Natural killer cell (primary cell): ENCODE results near the gene FBN3. TPM values are rescaled to one million over a fixed set of nuclear protein-coding genes. Genes with fewer than 3 reads are reported as not detected.
"Not testable (repeated sequence)": the region's sequence is repeated elsewhere in the genome, so short reads cannot be mapped to it uniquely, and the experiment has no call there.

ENCODE experiments used
- ATAC-seq, 3 donors: fragments of 150-1000 bp in 2 of 3; fragments of 200-7000 bp in 1 of 3; cut with Tn5 transposase; 1 replicate in 1 of 3; 2 replicates in 2 of 3; pipeline ENCODE4 v1.10.0; 2021; ENCODE audit warnings: mild to moderate bottlenecking in 2 of 3, moderate library complexity in 2 of 3
- DNase-seq, 2 donors: peaks; one replicate each; pipeline versions ENCODE4 v3.0.0 to v3.0.0-alpha.2; 2013 to 2021; ENCODE audit warnings: mixed read lengths in 1 of 2
- H3K27ac ChIP-seq: one replicate; pipeline ENCODE4 v1.5.1; 2013; ENCODE audit warnings: mild to moderate bottlenecking, low read length
- H3K27me3 ChIP-seq: one replicate; pipeline ENCODE4 v1.6.1; 2013; ENCODE audit warnings: low read length; ENCODE audit not compliant: control insufficient read depth, insufficient read depth
- H3K36me3 ChIP-seq: one replicate; pipeline ENCODE4 v1.6.1; 2013; ENCODE audit warnings: low read length; ENCODE audit not compliant: control insufficient read depth, insufficient read depth
- H3K4me1 ChIP-seq: one replicate; pipeline ENCODE4 v1.6.1; 2013; ENCODE audit warnings: low read length; ENCODE audit not compliant: control insufficient read depth, insufficient read depth
- H3K4me3 ChIP-seq: one replicate; pipeline ENCODE4 v1.5.1; 2013; ENCODE audit warnings: low read length
- H3K9me3 ChIP-seq: one replicate; pipeline ENCODE4 v1.6.1; 2013; ENCODE audit warnings: low read length; ENCODE audit not compliant: control insufficient read depth, insufficient read depth
- H3K27ac Mint-ChIP-seq, 2 donors: one replicate each; pipeline ENCODE4 v1.8.0; 2022; ENCODE audit warnings: mild to moderate bottlenecking in 2 of 2, mixed read lengths in 2 of 2, moderate library complexity in 1 of 2
- H3K27me3 Mint-ChIP-seq, 2 donors: one replicate each; pipeline ENCODE4 v1.8.0; 2022; ENCODE audit warnings: low read depth in 2 of 2, mixed read lengths in 2 of 2
- H3K36me3 Mint-ChIP-seq: one replicate; pipeline ENCODE4 v1.8.0; 2022; ENCODE audit warnings: mixed read lengths
- H3K4me1 Mint-ChIP-seq, 2 donors: one replicate each; pipeline ENCODE4 v1.8.0; 2022; ENCODE audit warnings: mixed read lengths in 2 of 2
- H3K4me3 Mint-ChIP-seq: one replicate; pipeline ENCODE4 v1.8.0; 2022; ENCODE audit warnings: mild to moderate bottlenecking, moderate library complexity, mixed read lengths
- H3K9me3 Mint-ChIP-seq, 2 donors: one replicate each; pipeline ENCODE4 v1.8.0; 2022; ENCODE audit warnings: mixed read lengths in 2 of 2
- WGBS: methylation state at CpG from one replicate; pipeline ENCODE4 v1.1.7; 2013; ENCODE audit warnings: missing lambda C conversion rate; ENCODE audit not compliant: insufficient coverage; 5-methylcytosine and 5-hydroxymethylcytosine counted together
- intact Hi-C: fragments of 100-400 bp; cut with micrococcal nuclease; formaldehyde crosslinking; loops from one replicate; pipeline ENCODE4 v1.14.2; 2022
- total RNA-seq, 4 donors: library from RNA; stranded (reverse); fragments of 120-200 nt in 1 of 4; gene quantifications; one replicate each; pipeline versions ENCODE4 v1.2.3 to v1.2.4, GENCODE V29; 2013 to 2022
- TF ChIP-seq, protein P1 (sequence below): fragments of 200-600 bp; IDR thresholded peaks from one replicate; pipeline ENCODE4 v1.8.0; 2022; ENCODE audit warnings: antibody characterized with exemption

FBN3 gene
- total RNA-seq, 3 donors from 2014 or later (not counting 1 experiment from before 2014, with no cell fraction given) = 0.25 TPM; not detected in 2

DNA sequence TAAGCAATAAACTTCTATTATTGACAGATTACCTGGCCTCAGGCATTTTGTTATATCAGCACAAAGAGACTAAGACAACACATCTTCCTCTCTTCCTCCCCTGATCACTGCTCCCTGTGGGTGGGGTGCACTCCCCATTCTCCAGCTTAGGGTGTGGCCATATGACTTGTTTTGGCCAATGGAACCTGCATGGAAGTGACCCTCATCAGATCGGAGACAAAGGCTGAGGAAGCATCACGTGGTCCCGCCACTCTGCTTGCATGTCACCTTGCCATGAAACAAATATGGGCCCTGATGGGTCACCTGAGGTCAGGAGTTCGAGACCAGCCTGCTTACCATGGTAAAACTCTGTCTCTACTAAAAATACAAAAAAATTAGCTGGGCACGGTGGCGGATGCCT lies 110.6 kb downstream of the FBN3 start:
- H3K27me3 Mint-ChIP-seq = peaks cover 0 to 8% of the 10 kb centered on the region in 2 donors
- intact Hi-C loops = no loop called here
- no peak overlapping the region for H3K4me3 Mint-ChIP-seq

DNA sequence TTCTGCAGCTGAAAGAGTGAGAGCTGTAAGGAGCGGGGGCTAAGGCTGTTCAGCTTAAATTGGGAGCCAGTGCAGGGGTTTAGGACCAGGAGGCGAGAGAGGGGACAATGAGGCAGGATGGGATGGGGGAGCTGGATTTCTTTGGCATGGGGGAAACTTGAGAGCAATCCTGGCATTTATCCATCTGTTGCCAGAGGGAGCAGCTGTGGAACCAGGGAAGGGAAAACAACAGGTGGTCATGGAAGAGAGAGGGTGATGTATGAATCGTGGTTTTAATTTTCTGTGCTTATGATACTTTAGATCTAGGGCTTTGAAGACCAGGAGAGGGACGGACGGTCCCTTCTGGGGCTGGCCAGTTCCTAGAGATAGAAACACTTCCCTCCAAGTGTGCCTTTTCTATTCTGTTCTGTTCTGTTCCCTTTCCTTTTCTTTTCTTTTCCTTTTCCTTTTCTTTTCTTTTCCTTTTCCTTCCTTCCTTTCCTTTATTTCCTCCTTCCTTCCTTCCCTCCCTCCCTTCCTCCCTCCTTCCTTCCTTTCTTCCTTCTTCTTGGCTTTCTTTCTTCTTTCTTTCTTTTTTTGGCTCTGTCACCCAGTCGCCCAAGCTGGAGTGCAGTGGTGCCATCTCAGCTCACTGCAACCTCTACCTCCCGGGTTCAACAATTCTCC lies 112.8 kb downstream of the FBN3 start:
- H3K4me1 ChIP-seq = no peaks in the 10 kb centered on the region
- intact Hi-C loops = no loop called here

More for the DNA sequence above, 110.6 kb downstream of the FBN3 start:
- Mint-ChIP-seq H3K36me3 (no peaks in the 10 kb centered on the region), H3K27ac (no peak overlapping the region), H3K9me3 (no peaks in the 10 kb centered on the region), H3K4me1 (no peaks in the 10 kb centered on the region)
- 93% methylated on average over 4 of the region's 6 CpGs for WGBS
- Histone ChIP-seq H3K4me3 (no peak overlapping the region), H3K36me3 (no peaks in the 10 kb centered on the region), H3K27ac (no peak overlapping the region), H3K4me1 (no peaks in the 10 kb centered on the region), H3K9me3 (no peaks in the 10 kb centered on the region), H3K27me3 (no peaks in the 10 kb centered on the region)
- ATAC-seq = no peak
- DNase-seq = no peak
- TF ChIP-seq, protein P1, sequence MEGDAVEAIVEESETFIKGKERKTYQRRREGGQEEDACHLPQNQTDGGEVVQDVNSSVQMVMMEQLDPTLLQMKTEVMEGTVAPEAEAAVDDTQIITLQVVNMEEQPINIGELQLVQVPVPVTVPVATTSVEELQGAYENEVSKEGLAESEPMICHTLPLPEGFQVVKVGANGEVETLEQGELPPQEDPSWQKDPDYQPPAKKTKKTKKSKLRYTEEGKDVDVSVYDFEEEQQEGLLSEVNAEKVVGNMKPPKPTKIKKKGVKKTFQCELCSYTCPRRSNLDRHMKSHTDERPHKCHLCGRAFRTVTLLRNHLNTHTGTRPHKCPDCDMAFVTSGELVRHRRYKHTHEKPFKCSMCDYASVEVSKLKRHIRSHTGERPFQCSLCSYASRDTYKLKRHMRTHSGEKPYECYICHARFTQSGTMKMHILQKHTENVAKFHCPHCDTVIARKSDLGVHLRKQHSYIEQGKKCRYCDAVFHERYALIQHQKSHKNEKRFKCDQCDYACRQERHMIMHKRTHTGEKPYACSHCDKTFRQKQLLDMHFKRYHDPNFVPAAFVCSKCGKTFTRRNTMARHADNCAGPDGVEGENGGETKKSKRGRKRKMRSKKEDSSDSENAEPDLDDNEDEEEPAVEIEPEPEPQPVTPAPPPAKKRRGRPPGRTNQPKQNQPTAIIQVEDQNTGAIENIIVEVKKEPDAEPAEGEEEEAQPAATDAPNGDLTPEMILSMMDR = no peak

DNA sequence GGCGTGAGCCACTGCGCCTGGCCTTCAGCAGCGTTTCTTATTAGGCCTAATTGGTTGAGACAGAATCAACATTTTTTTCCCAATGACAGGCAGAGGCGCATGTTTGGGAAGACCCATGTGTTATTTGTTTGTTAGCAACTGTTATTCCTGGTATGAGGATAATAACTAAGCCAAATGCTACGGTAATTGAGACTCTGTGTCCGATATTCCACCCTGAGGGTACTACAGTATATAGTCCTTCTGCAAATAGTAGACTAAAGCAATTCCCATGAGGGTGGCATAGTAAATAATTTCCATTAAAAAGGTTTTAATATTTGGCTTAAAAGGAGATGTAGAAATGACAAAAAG lies 115.2 kb downstream of the FBN3 start:
- Histone ChIP-seq H3K36me3 (no peaks in the 10 kb centered on the region), H3K27ac (no peak overlapping the region), H3K4me1 (no peaks in the 10 kb centered on the region), H3K9me3 (no peaks in the 10 kb centered on the region), H3K4me3 (no peak overlapping the region), H3K27me3 (no peaks in the 10 kb centered on the region)
- Mint-ChIP-seq H3K4me1 (no peaks in the 10 kb centered on the region), H3K27ac (no peak overlapping the region), H3K9me3 (no peaks in the 10 kb centered on the region), H3K27me3 (peaks cover 0 to 6% of the 10 kb centered on the region in 2 donors), H3K4me3 (no peak overlapping the region), H3K36me3 (no peaks in the 10 kb centered on the region)
- WGBS = 94% methylated on average over 6 of the region's 6 CpGs
- DNase-seq (no peak), ATAC-seq (no peak)
- TF ChIP-seq, protein P1 = no peak
- intact Hi-C loops = no loop called here

More for the DNA sequence above, 112.8 kb downstream of the FBN3 start:
- Mint-ChIP-seq H3K27me3 (peaks cover 0 to 8% of the 10 kb centered on the region in 2 donors), H3K27ac (no peak overlapping the region), H3K36me3 (no peaks in the 10 kb centered on the region), H3K4me1 (no peaks in the 10 kb centered on the region), H3K4me3 (no peak overlapping the region), H3K9me3 (no peaks in the 10 kb centered on the region)
- Histone ChIP-seq H3K9me3 (no peaks in the 10 kb centered on the region), H3K36me3 (no peaks in the 10 kb centered on the region), H3K27me3 (no peaks in the 10 kb centered on the region), H3K4me3 (no peak overlapping the region), H3K27ac (no peak overlapping the region)
- ATAC-seq = no peak
- WGBS = 84% methylated on average over 7 of the region's 7 CpGs
- TF ChIP-seq, protein P1 = no peak
- no peak for DNase-seq

DNA sequence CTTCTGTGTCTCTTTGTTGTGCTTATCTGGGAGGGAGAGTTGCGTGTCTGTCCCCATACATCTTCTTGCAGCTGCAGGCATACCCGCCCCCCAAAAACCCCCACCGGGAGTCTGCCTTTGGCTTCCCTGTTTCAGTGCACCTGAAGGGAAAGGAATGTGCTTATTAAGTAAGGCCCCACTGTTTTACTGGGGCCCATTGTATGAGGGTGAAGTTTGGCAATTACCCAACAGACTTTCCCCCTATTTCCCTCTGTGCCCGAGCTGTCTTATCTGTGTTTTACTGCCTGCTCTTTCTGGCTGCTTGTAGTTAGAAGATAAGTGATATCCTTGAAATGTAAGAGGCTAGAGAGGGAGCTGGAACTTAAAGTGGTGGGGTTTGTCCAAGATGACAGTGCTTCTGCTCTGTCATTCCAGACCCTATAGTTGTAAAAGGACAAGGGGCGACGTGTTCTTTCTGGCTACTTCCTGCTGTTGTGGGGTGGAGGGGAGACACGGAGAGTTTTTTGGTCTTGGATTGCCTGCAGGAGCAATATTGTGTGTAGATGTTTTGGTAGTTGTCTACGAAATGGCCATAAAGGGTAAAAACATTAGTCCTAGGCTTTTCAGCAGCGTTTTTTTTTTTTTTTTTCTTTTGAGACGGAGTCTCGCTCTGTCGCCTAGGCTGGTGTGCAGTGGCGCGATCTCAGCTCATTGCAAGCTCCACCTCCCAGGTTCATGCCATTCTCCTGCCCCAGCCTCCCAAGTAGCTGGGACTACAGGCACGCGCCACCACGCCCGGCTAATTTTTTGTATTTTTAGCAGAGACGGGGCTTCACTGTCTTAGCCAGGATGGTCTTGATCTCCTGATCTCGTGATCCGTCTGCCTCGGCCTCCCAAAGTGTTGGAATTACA lies 115.9 kb downstream of the FBN3 start:
- intact Hi-C loops, H3K27ac ChIP-seq, H3K9me3 ChIP-seq, H3K4me3 Mint-ChIP-seq, H3K36me3 Mint-ChIP-seq, H3K4me3 ChIP-seq, ATAC-seq, DNase-seq, H3K9me3 Mint-ChIP-seq, H3K4me1 ChIP-seq, H3K27me3 Mint-ChIP-seq, H3K36me3 ChIP-seq, H3K27ac Mint-ChIP-seq, H3K27me3 ChIP-seq, H3K4me1 Mint-ChIP-seq: not testable (repeated sequence)
- 68% methylated on average over 20 of the region's 22 CpGs for WGBS
